HG03196 (cell line): ENCODE data around the gene TRIP13.

Experiments
- ATAC-seq: cut with Tn5 transposase; IDR thresholded peaks from one replicate; pipeline ENCODE4 v1.9.1; 2021; ENCODE audit not compliant: unreplicated experiment

Gene TRIP13

GRCh38 chr5:854966-855743, 37.5 kb upstream of the TRIP13 start:
- ATAC-seq: no peak

GRCh38 chr5:855771-856530, 36.7 kb upstream of the TRIP13 start:
- ATAC-seq: no peak

- ATAC-seq: no peak
These were observed 35.9 kb upstream of the TRIP13 start for GRCh38 chr5:856531-857425.

DNA sequence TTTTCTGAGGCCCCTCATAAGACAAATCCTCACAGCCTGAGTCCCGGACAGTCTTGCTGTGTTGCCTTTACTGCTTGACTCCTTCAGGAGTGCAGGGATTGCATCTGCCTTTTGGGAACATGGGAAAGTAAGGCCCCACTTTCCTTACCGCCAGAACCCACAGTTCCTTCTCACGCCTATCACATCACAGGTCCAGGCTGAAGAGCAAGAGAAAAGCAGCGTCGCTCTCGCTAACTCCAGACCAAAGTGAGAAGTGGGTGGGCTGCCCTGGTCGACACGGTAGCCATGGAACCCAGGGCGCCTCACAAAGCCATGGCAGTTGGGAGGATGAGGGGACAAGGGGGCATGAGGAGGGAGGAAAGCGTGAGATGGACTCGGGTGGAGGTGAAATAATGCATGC, 34.0 kb upstream of the TRIP13 start:
- ATAC-seq: no peak

- no peak for ATAC-seq
These were observed 33.3 kb upstream of the TRIP13 start for GRCh38 chr5:859391-859790.

- ATAC-seq: no peak
These were observed 32.8 kb upstream of the TRIP13 start for GRCh38 chr5:859798-860296.

DNA sequence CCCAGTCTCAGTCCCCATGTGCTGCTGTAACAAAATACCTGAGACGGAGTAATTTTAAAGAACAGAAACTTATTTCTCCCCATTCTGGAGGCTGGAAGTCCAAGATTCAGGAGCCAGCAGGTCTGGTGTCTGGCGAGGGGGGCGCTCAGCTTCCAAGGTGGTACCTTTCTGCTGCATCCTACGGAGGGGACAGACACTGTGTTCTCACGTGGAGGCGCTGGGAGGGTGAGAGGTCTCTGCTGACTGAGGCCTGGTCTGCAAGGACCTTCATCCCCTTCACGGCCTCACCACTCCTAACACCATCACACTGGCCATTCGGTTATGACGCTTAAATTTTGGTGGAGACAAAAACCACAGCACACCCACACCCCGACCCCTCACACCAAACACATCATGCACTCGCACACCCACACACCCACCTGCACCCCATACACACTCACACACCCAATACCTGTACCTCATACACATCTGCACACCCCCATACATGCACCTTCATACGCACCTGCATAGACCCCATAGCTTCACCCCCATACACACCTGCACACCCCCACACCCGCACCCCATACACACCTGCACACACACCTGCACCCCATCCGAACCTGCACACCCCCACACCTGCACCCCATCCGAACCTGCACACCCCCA, 32.1 kb upstream of the TRIP13 start:
- no peak for ATAC-seq

- ATAC-seq: no peak
These were observed 31.0 kb upstream of the TRIP13 start for GRCh38 chr5:861442-862366.

DNA sequence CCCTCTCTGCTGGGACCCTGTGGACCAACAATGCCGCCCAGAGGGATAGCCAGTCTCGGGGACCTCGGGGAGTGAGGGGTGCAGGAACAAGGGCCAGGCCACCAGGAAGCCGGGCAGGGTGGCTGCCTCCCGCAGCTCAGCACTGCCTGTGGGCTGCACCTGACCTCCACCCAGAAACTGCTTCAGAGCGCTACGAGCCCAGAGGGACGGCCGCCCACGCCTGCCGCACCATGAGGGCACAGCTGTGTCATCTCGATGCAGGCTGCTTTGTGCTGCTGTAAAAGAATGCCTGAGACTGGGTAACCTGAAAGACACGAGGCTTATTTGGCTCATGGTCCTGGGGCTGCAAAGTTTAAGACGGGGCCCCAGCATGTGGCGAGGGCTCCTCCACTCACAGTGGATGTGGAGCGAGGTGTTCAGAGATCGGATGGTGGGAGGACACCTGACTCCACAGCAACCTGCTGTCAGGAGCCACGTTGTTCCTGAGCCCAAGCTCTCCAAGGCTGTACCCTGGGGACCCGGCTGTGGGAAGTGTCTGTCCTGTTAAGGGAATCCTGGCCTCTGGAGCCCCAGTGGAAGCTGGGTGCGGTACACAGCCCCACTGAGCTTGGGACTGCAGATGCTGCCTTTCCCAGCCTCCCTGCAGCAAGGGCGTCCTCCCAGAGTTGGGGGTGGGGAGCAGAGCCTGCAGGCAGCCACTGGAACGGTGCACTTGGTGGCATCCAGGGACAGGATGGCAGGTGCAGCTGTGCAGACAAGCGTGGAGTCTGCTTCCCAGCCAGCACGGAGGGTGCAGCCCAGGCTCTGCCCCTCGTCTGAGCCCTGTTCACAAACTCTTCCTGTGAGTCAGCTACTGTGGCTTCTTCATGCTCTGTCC, 30.1 kb upstream of the TRIP13 start:
- ATAC-seq: no peak

DNA sequence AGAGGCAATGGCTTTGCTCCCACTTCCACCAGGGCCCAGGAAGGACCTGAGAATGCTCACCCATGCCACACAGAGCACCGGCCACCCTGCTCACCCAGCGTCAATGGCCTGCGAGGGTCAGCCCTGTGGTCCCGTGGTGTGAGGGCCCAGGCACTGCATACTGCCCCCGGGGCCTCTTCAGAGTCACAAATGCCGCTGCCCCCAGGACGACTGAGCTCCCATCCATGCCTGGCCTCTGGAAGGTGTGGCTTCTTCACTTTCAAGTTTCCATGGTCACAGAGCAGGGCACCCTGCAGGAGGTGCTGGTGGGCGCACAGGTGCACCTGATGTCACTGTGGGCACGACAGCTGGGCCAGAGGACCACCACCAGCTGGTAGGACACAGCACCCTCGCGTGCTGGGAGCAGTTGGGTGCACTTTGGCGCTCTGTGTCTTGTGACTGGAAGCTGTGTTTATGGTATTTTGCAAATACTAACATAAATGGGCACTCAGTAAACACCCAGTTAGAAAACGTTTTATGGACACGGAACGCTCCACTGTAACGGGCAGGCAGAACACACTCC, 29.4 kb upstream of the TRIP13 start:
- no peak for ATAC-seq

DNA sequence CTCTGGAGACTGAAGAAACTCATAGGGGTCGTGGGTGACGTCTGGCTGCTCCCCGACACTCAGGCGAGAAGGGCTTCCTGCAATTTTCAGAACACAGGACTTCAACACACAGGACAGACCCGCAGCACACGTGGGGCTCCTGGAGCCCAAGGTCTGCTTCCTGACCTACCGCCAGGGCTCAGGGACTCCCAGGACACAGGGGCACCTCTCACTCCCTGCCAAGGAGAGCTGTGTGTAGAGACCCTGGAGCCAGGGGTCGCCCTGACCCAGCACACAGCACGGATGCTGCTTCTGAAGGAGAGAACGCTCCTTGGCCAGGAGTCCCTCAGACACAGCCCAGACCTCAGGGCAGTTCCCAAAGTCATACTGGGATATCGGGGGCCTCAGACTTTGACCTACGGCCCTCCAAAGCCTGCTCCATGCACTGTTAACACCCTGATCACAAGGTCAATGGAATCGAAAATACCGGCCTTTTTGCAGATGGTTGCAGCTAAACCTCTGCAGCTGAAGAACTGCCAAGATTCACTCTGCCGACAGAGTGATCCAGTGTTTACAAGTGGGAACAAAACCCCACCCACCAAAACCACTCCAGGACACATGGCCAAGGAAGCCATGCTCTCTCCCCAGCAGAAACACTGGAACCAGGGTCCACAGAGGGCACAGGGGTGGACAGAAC, 28.1 kb upstream of the TRIP13 start:
- ATAC-seq: no peak

DNA sequence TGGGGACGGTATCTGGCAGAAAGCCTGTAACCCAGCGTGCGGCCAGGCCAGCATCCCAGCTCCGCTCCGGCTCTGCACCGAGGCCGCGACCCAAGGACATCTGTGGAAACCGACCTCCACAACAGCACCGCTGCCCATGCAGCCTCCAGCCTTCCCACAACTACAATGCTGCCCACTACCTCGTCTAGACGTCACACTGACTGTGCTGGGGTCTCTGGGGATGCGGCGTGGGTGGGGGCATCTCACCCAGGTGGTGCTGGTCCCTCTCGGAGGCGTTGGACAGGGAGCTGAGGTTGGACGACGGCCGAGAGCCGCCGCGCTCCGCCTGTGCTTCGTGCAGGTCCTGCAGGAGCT, 27.5 kb upstream of the TRIP13 start:
- ATAC-seq: no peak

DNA sequence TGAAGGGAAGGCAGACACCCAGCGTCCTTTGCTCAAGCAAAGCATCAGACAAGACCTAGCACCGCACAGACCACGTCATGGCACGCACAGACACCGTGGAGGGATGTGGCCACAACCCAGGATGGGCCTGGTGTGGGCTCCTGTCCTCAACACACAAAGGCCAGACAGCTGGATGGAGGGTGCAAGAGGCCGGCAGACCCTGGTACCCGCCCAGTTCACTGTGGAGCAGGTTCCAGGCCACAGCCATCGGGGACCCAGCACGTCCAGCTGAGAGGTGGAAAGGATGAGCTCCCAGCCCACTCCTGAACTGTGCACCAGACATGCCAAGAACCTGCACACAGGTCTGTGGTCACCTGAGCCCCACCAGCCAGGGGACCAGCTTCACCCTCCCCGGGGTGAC, 26.9 kb upstream of the TRIP13 start:
- ATAC-seq: no peak

DNA sequence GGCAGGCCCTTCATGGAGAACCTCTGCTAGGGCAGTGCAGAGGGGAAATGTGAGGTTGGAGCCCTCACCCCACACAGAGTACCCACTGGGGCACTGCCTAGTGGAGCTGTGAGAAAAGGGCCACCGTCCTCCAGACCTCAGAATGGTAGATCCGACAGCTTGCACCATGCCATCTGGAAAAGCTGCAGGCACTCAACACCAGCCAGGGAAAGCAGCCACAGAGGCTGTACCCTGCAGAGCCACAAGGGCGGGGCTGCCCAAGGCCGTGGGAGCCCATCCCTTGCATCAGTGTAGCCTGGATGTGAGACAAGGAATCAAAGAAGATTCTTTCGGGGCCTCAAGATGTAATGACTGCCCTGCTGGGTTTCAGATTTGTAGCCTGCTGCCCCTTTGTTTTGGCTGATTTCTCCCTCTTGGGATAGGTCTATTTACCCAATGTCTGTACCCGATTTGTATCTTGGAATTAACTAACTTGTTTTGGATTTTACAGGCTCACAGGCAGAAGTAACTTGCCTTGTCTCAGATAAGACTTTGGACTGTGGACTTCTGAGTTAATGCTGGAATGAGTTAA, 25.3 kb upstream of the TRIP13 start:
- no peak for ATAC-seq

- ATAC-seq: no peak
These were observed 24.1 kb upstream of the TRIP13 start for GRCh38 chr5:868428-869135.

- no peak for ATAC-seq
These were observed 21.7 kb upstream of the TRIP13 start for GRCh38 chr5:870956-871355.
